ENCODE results near the gene SYNGR3. TPM values are rescaled to one million over a fixed set of nuclear protein-coding genes. Genes with fewer than 3 reads are reported as not detected.

SYNGR3 gene
- total RNA-seq = 0.24 TPM
- long read RNA-seq, partial matches to known transcripts = 0 of 2 reads
- long read RNA-seq, other reads (novel, unspliced or antisense) = 1 of 2 reads

- no peaks in the 10 kb centered on the region for H3K9me3 ChIP-seq
- ATAC-seq (no peak), DNase-seq (peak; percentile 51)
- intact Hi-C loops (cut with DNase I) = no loop called here
- H3K27ac ChIP-seq = no peak within 1 kb of the TSS
- H3K27me3 ChIP-seq (ENCODE audit: low read depth) = peaks cover 27% of the 10 kb centered on the region
- peaks cover 23% of the 10 kb centered on the region for H3K36me3 ChIP-seq
- no peak for TF ChIP-seq CTCF (IDR thresholded peaks at IDR 0.05)
- H3K4me3 ChIP-seq = peak within 1 kb of the TSS; percentile 39
- H3K4me1 ChIP-seq = peaks cover 31% of the 10 kb centered on the region
Observed at GRCh38 chr16:1989209-1990100, at the start of gene SYNGR3. Gene SYNGR3 (plus strand): TSS chr16:1989970. CDS start chr16:1990103, 133 bp downstream.

- peak overlapping the region; percentile 71 for H3K4me3 ChIP-seq
- H3K4me1 ChIP-seq = peaks cover 17% of the 10 kb centered on the region
- no peak overlapping the region for H3K27ac ChIP-seq
- intact Hi-C loops (cut with DNase I) = no loop called here
- DNase-seq (no peak), ATAC-seq (no peak)
- peaks cover 41% of the 10 kb centered on the region for H3K36me3 ChIP-seq
- H3K9me3 ChIP-seq = no peaks in the 10 kb centered on the region
- H3K27me3 ChIP-seq (ENCODE audit: low read depth) = no peaks in the 10 kb centered on the region
- no peak for TF ChIP-seq CTCF (IDR thresholded peaks at IDR 0.05)
Observed at GRCh38 chr16:1940273-1941161, 49.3 kb upstream of the SYNGR3 start.

GRCh38 chr16:1941162-1942046 lies 48.4 kb upstream of the SYNGR3 start:
- Histone ChIP-seq H3K4me3 (peak overlapping the region; percentile 71), H3K9me3 (no peaks in the 10 kb centered on the region), H3K27me3 (ENCODE audit: low read depth) (no peaks in the 10 kb centered on the region), H3K27ac (peak overlapping the region; percentile 71), H3K4me1 (peaks cover 17% of the 10 kb centered on the region), H3K36me3 (peaks cover 41% of the 10 kb centered on the region)
- TF ChIP-seq CTCF (IDR thresholded peaks at IDR 0.05) = no peak
- ATAC-seq = no peak
- DNase-seq = no peak
- intact Hi-C loops (cut with DNase I) = no loop called here

GRCh38 chr16:1942047-1942809 lies 47.5 kb upstream of the SYNGR3 start:
- ATAC-seq (peak; percentile 1 to 4), DNase-seq (peak; percentile 60)

More at GRCh38 chr16:1942047-1942809, 47.5 kb upstream of the SYNGR3 start:
- H3K27ac ChIP-seq = peak overlapping the region; percentile 71
- no peak for TF ChIP-seq CTCF (IDR thresholded peaks at IDR 0.05)
- peaks cover 37% of the 10 kb centered on the region for H3K36me3 ChIP-seq
- H3K27me3 ChIP-seq (ENCODE audit: low read depth) = no peaks in the 10 kb centered on the region
- no peaks in the 10 kb centered on the region for H3K9me3 ChIP-seq
- peaks cover 17% of the 10 kb centered on the region for H3K4me1 ChIP-seq
- intact Hi-C loops (cut with DNase I) = no loop called here
- peak overlapping the region; percentile 71 for H3K4me3 ChIP-seq
